ENCODE results near the gene RAI1.
"Not testable (repeated sequence)": the region's sequence is repeated elsewhere in the genome, so short reads cannot be mapped to it uniquely, and the experiment has no call there.

RAI1 gene

DNA sequence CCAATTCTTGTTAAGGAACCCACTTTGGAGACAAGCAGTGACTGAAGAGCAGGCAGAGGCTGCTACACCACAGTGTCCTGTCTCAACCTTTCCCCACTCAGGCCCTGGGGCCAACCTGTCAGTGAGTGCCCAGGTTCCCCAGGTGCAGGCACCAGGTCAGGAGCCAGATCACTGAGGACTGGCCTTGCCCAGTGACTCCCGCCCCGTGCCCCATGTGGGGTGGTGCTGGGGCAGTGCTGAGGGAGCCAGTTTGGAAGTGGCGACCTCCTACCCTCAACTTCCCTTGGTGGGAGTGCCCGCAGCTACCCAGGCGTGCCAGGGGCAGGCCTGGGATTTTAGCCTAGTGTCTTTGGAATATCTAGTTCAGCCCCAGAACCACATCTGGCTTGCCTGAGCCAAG is 126.2 kb downstream of the RAI1 start:
- no peak for DNase-seq

DNA sequence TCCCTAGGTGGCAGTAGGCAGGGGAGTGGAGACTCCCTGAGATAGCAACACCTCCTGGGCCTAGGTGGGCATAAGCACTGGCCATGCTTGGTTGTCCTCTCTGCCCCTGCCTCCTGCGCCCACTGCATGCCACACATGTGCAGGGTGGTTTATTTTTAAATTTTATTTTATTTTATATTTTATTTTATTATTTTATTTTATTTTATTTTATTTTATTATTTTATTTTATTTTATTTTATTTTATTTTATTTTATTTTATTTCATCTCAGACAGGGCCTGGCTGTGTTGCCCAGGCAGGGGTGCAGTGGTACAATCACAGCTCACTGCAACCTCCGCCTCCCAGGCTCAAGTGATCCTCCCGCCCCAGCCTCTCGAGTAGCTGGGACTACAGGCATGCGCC is 126.9 kb downstream of the RAI1 start:
- not testable (repeated sequence) for DNase-seq

DNA sequence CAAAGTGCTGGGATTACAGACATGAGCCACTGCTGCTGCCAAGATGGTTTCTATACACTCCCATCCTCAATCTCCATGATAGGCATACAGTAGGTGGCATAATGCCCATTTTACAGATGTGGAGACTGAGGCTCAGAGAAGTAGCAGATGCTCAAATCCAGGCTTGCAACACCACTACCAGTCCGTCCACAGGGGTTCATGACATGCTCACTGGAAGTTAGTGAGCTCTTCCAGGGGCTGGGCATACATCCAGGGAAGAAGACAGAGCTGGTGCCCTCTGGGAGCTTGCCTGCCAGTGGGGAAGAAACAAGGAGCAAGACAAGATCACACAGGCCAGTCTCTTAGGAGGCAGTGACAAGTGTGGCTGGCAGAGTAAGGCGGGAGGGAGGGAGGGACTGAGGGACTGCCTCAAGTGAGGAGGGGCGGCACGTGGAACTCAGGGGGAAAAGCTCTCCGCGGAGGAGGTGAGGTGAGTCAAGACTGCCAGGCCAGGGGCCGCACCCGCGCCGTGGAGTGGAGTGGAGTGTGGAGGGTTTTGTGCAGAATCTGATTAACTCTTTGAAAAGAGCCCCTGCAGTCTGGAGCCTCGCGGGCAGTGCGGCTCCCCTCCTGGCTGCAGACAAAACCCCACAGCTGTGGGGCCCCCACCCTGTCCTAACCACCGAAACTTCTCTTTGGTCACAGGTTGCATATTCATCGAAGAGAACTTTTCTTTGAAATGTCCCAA is 127.6 kb downstream of the RAI1 start:
- no peak for DNase-seq

DNA sequence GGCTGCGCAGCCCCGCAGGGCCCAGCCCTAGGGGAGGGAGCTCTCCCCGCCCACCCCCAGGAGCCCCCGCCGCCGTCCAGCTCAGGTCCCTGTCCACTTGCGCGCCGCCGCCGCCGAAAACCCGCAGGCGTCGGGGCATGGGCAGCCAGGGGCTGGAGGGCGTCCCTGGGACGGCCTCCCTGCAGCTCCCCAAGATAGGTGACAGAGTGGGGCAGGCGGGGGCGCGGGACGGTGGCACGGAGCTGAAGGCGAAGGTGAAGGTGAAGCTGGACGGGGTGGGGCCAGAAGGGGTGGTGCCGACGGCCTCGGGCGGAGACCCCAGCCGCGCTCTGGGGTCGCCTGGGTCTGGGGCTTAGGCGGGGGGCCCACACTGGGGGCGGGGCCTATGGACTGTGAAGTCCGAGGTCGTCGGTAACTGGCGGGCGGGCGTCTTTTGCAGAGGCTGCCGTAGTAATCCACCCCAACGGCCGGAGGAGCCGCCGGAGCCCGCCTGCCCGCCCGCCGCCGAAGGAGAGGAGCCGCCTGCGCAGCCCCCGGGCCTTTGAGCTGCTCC is 128.3 kb downstream of the RAI1 start:
- DNase-seq = no peak

DNA sequence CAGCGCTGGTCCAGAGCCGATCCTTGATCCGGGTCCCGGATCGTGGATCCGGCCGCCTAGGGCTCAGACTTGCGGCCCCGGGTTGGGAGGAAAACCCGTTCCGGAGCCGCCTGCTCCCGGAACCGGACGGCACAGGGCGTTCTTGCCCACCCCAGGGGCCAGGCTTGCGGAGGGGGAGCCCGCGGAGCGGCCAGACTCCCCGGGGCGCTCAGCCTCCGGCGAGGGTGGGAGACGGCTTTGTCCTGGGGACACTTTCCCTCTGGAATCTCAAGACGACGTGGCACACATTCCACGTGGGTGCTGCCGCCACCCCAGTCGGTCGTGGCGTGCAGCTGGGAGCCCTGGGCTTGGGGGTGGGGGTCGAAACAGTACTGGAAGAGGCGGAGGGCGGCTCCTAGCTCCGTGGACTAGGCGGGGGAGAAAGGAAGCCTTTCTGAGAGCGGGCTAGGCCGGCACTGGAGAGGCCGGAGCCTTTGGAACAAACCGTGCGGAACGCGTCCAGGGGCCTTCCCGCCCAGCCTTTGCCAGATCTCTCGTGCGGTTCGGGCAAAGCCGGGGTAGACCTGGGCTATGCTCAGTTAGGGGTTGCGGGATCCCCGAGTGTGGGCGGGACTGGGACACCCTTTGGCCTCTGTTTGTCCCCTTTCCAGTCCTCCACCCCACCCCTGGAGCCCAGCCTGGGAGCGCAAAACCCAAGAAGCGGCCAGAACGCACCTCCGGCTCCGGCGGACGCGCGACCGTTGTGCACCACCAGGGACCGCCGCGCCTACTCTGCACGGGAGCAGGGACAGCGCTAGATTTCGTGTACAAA is 129.0 kb downstream of the RAI1 start:
- DNase-seq = no peak

DNA sequence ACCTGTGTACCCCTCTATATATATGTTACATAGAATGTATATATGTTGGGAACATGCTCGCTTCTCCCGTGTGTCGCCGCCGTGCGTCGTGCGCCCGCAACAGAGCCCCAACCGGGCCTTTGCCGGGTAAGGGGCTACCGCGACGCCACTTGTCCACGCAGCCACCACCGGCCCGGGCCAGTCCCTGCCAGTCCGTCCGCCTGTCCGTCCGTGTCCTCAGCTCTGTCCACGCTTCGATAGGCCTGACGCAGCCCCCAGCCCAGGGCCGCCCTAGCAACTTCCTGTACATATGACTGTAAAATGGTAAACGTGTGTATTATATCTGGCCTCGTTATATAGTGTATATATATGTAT is 129.6 kb downstream of the RAI1 start:
- no peak for DNase-seq

DNA sequence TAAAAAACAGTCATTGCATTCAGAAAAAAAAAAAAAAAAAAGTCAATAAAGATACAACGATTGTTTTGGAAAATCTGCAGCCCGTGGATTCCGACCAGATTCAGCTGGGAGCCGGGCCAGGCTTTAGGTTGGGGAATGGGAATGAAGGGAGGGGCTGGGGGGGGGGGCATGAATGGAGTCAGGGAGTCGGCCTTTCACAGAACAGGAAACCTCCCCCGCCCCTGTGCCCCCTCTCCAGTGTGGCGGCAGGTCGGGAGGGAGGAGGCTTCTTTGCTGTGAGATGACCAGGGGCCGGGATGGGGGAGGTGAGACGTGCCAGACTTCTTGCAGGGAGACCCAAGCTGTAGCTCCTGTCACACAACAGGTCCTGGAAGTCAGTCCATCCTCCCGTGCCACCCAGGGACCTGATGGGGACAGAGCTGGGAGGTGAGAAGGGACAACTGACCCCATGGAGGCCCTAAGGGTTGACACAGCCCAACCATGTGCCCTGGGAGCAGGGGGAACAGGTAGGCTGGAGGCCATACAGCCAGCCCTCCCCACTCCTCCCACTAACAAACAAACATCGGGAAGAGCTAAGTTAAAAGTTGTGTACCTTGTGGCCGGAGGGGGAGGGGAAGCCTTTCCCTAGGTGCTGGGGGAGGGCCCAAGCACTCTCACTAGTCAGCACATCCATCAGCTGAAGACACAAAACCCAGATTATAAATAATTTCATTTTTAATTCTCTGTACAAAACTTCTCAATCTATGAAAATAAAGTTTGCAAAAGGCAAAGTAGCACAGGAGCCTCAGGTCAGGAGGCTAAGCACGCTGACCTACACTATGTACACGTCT is 130.3 kb downstream of the RAI1 start:
- no peak for DNase-seq

DNA sequence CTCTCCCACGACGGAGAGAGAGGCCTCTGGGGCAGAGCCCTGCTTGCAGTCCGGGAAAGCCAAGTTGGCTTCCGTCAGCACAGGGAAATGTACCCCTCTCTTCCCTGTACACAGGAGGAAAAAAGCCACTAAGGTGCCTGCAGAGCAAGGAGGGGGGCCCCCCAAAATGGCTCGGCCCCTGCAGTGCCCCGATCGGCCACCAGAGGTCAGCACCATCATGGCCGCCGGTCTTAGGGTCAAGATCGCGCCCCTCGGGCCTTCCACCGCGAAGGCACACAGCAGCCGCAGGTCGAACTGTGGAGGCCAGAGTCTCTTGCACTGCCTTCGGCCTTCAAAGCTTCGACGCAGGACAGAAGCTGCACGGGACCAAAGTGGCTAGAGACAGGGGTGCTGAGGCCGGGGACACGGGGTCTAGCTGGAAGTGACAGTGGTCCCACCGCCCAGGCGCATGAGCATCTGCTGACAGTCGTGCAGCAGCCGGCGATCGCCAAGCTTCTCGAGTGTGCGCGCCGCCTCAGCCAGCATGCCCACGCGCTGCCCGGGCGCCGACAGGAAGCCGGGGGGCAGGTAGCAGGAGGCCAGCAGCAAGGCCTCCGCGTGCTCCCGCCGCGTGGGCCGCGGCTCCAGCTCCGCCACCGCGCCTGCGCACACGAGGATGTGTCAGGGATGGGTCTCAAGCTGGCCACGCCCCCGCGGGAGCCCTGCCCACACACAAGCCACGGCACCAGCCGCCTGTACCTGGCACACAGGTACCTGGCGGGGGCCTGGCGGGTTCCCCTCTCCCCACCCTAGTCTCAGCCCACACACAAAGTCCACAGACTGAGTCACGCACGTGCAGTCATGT is 131.2 kb downstream of the RAI1 start:
- peak; percentile 33 for DNase-seq

GRCh38 chr17:17813055-17813724 is 131.9 kb downstream of the RAI1 start:
- DNase-seq = no peak

DNA sequence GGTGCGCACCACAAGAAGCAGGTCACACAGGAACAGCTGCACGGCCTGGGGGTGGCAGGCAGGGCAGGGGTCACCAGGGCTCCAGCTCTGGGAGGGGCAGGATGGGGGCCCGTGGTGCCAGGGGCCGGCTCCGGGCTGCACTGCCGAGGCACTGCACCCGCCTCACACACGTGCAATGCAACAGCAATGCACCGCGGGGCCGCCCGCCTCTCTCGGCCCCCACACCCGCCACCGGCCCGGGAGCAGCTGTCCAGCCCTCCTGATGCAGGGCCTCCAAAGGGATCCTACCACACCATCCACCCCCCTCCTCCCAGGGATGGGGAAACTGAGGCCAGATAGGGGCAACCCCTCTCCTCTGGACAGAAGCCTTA is 132.5 kb downstream of the RAI1 start:
- no peak for DNase-seq

DNA sequence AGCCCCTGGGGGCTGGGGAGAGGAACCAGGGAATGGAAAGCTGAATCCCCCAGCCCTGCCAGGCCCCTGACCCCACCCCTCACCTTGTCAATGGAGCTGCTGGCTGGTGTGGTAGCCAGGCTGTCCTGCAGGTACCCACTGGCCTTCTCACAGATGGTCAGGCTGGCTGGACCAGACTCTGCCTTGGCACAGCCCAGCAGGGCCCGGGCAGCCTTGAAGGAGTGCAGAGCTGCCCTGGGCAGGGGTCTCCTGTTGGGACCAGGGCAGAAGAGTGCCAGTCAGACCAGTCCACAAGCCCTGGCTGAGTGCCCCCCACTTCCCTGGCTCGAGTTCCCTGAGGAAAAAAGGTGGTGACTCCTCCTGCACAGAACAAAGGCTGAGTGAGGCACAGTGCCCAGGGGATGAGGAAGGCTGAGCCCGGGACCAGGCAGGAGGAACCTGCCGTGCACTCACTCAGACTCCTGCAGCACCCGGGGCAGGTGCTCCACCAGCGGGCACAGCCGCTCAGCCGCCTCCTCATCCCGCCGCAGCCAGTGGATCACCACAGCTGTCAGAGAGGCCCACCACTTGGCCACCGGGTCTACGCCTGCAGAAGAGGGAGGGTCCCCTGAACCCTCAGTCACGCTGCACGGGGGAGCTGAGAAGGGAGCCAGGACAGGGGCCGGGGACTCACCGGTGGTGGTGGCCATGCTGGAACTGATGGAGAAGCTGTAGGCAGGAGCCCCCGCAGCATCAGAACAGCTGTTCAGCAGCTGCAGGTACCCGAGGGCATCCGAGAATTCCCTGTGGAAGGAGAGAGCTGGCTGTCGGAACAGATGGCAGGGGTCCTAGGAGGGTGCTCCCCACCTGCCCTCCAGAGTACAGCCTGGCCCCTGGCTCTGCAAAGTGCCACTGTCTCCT is 133.2 kb downstream of the RAI1 start:
- DNase-seq = peak; percentile 62

GRCh38 chr17:17815062-17815406 is 133.8 kb downstream of the RAI1 start:
- no peak for DNase-seq

DNA sequence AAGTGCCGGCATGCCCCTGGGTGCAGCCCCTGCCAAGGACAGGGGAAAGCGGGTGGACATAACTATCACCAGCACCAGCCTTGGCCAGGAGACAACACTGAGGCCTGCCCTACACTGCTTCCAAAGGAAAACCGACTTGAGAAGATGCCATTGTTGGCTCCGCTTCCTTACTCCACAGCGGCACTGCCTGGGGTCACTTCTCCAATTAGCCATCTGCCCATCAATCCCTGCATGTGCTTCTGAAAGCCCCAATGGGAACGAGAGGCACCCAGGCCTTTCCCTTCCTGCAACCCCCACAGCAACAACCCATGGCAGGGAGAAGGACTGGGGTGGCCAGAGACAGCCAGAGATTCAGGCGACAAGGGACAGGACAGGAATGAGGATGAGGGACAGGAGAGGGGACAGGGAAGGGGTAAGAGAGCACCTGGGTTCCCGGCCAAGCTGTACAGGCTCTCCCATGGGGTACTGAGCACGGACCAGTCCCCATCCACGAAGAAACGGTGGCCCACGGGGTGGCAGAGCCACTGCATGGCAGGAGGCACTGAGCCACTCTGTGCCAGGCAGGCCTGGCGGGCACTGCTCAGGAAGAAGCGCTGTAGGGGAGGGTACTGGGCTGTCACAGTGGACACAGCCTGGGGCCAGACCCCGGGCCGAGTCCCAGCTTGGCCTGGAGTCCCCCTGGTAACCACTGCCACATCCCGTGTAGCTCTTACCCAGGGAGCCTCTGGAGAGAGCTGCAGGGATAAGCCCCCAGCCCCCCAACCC is 134.4 kb downstream of the RAI1 start:
- no peak for DNase-seq

DNA sequence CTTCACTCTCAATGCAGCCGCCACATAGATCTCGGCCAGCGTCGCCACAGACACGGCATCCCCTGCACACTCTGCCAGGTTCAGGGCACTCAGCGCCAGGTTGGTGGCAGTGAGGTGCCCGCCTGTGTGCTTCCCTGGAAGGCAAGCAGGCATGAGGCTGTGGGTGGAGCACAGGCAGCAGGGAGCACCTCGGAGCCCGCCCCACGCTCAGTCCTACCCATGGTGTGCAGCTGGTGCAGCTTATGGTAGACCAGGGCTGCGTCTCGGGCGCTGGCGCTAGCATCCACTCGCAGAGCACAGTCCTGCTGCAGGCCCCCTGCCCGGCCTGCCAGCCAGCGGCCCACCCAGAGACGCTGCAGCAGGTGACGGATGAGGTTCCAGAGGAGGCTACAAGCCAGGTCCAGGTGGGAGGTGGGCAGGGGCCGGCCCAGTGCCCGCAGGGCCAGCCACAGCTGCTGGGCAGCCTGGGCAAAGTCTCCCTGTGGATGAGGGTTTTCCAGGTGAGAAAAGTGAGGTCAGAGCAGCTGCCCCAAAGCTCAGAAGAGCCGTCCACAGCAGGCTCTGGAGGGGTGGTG is 135.1 kb downstream of the RAI1 start:
- DNase-seq = peak; percentile 82

DNA sequence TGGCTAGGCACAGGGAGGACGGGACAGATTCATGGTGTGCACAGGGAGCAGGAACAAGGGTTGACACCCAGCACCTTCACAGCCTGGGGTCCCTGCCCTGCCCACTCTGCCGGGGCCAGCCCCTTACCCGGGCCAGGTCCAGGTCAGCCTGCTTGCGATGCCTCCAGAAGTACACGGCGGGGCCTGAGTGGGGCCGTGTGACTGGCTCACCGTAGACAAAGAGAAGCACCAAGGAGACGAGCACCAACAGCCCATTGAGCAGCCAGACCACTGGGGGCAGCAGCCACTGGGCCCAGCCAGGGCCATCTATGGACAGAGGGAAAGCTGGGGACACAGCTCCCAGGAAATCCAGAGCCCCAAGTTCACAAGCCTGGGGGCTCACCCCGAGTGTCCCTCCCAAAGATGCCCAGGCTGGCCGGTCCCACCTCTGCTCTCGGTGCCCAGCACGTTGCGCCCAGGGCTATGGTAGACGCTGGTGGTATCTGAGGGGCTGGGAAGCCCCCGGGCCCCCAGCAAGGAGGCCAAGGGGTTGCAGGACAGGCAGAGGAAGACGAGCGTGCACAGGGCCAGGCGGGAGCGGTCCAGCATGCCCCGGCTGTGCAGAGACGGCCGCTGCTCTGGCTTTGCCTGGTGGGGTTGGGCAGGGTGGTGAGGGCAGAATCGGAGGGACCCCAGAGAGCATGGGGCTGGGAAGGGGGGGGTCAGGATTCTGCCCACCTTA is 135.7 kb downstream of the RAI1 start:
- no peak for DNase-seq

DNA sequence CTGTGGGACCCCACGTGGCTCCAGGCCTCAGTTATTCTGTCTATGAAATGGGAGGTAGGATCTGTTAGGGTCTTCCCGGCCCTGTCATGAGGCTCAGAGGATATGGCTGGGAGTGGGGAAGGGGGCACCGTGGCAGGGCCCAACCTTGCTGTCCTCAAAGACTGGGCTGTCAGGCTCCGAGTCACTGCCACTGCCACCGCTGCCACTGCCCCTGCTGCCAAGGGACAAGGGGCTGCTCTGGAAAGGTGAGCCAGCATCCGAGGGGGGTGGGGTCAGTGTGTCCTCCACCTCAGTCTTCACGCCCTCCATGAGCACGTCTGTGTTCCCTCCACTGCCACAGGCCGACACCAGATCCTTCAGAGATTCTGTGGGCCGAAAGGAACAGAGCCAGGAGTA is 136.3 kb downstream of the RAI1 start:
- no peak for DNase-seq

- DNase-seq = no peak
These were observed 136.8 kb downstream of the RAI1 start for GRCh38 chr17:17818088-17818526.

DNA sequence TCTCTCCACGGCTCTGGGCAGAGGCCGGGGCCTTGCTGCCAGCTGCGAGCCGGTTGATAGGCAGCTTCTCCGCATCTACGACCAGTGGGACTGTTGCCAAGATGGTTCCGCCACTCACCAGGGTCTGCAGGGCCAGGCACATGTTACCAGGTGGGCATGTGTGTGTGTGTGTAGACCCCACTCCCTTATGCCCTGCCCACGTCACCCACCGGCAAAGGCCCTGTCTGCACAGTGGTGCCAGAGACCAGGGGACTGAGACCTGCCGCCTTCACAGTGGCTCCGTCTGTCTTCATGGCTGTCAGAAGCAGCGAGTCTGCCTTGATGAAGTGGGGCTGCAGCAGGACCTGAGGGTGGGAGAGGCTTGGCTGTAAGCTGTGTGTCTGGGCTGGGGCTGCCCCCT is 137.9 kb downstream of the RAI1 start:
- no peak for DNase-seq

- DNase-seq = no peak
These were observed 138.3 kb downstream of the RAI1 start for GRCh38 chr17:17819561-17819995.

Measured in NCI-H1694 treated with DMSO at 0.1 percent for 48 hours (cell line).